Lower leg skin (tissue), 3 donors: ENCODE data around the gene ANKRD31.

ENCODE experiments used
- CTCF ChIP-seq, 3 donors: fragments of 450-650 bp; IDR thresholded peaks; one replicate each; pipeline ENCODE4 v1.5.1; 2016; ENCODE audit warnings: antibody characterized with exemption in 3 of 3, mild to moderate bottlenecking in 3 of 3, moderate library complexity in 2 of 3
- POLR2A ChIP-seq, 2 donors: fragments of 450-650 bp; IDR thresholded peaks; one replicate each; pipeline ENCODE4 v1.6.1; 2016 to 2017; ENCODE audit warnings: antibody characterized with exemption in 2 of 2, mild to moderate bottlenecking in 1 of 2, moderate library complexity in 1 of 2

GRCh38 chr5:75037106-75037505 is 199.6 kb downstream of the ANKRD31 start:
- TF ChIP-seq CTCF (IDR thresholded peaks at IDR 0.05): no peak
- TF ChIP-seq POLR2A (IDR thresholded peaks at IDR 0.05): no peak
